A549 treated with AZD9567 at 1 μM for 4 hours (cell line): ENCODE results near the gene PPEF1. TPM values are rescaled to one million over a fixed set of nuclear protein-coding genes. Genes with fewer than 3 reads are reported as not detected.

Source experiments
- total RNA-seq: library from RNA; stranded (reverse); fragments of 200-300 nt; extraction: Qiagen RNA extraction; gene quantifications from 5 replicates; pipeline ENCODE4 v1.2.3, GENCODE V29; 2022; ENCODE audit not compliant: insufficient read depth

Gene PPEF1
- 1.00 to 2.5 TPM (median 1.2 TPM) in 5 replicates for total RNA-seq

GRCh38 chrX:18707426-18708049 is at the start of gene PPEF1:
Gene PPEF1, plus strand, starts transcription at chrX:18707645. Its CDS starts 136 bp downstream, at chrX:18707781.

GRCh38 chrX:18672008-18672407 is 35.4 kb upstream of the PPEF1 start, which contains the start of gene RS1:
Gene RS1, minus strand, starts transcription at chrX:18672108. Its CDS starts 40 bp downstream, at chrX:18672068.

Other genes with a start within 250 kb of the PPEF1 start
- gene RS1, start 35.5 kb upstream of the PPEF1 start, total RNA-seq = not detected in 5 replicates